Fibroblast of lung (primary cell): Measurements from ENCODE around the gene PPIH.

Source experiments
- EZH2 ChIP-seq: IDR thresholded peaks from 2 replicates; pipeline ENCODE4 v1.5.1; 2012; ENCODE audit warnings: low read length, control low read depth, mild to moderate bottlenecking; ENCODE audit errors: missing control alignments
- TF ChIP-seq, protein P1 (sequence below), 2 donors: IDR thresholded peaks in 1 of 2; conservative IDR thresholded peaks in 1 of 2; 1 replicate in 1 of 2; 2 replicates in 1 of 2; pipeline ENCODE4 v1.5.1; 2011 to 2012; ENCODE audit warnings: low read length in 2 of 2, control low read depth in 1 of 2, inconsistent platforms in 1 of 2, low read depth in 1 of 2, mild to moderate bottlenecking in 1 of 2

- TF ChIP-seq EZH2, result no peak
- TF ChIP-seq, protein P1, sequence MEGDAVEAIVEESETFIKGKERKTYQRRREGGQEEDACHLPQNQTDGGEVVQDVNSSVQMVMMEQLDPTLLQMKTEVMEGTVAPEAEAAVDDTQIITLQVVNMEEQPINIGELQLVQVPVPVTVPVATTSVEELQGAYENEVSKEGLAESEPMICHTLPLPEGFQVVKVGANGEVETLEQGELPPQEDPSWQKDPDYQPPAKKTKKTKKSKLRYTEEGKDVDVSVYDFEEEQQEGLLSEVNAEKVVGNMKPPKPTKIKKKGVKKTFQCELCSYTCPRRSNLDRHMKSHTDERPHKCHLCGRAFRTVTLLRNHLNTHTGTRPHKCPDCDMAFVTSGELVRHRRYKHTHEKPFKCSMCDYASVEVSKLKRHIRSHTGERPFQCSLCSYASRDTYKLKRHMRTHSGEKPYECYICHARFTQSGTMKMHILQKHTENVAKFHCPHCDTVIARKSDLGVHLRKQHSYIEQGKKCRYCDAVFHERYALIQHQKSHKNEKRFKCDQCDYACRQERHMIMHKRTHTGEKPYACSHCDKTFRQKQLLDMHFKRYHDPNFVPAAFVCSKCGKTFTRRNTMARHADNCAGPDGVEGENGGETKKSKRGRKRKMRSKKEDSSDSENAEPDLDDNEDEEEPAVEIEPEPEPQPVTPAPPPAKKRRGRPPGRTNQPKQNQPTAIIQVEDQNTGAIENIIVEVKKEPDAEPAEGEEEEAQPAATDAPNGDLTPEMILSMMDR (conservative IDR thresholded peaks at IDR 0.05 in 1 of 2, IDR thresholded peaks at IDR 0.05 in 1 of 2; ENCODE audit: low read depth in 1 of 2, low read length in 2 of 2), result no peak
Measured at GRCh38 chr1:42660907-42661500, 2.8 kb downstream of the PPIH start.
